A549 (cell line): ENCODE measurements around the gene BCL2L1. TPM values are rescaled to one million over a fixed set of nuclear protein-coding genes. Genes with fewer than 3 reads are reported as not detected.

ENCODE experiments used
- ATAC-seq, 2 experiments: fragments of 200-7000 bp in 1 of 2; fragments of >200 bp in 1 of 2; cut with Nextera tagmentation in 1 of 2; cut with Tn5 transposase in 1 of 2; 3 replicates each; pipeline versions ENCODE4 v1.8.0 to v1.9.1; 2018 to 2020; ENCODE audit warnings: mild to moderate bottlenecking in 1 of 2, moderate library complexity in 1 of 2
- CTCF ChIA-PET: fragments of 300-600 bp; sonication (Branson Sonifier 250); formaldehyde crosslinking; extraction: SDS; loops from one replicate; lab custom pipeline; 2021; ENCODE audit warnings: antibody characterized with exemption, inconsistent platforms; lab: Yijun Ruan, JAX
- POLR2A ChIA-PET: fragments of 350-600 bp; formaldehyde crosslinking; extraction: SDS; loops from one replicate; lab custom pipeline; 2021; ENCODE audit warnings: antibody characterized with exemption, inconsistent platforms; lab: Yijun Ruan, JAX
- DNase-seq, 2 experiments: peaks; one replicate each; pipeline versions ENCODE4 v3.0.0 to v3.0.0-alpha.2; 2011 to 2016; ENCODE audit warnings: low read depth in 1 of 2, low spot score in 1 of 2
- FAIRE-seq: peaks from 2 replicates; lab custom pipeline; 2011; peaks lifted over from hg19 to GRCh38; lab: Jason Lieb, UNC
- H3K27ac ChIP-seq, 2 experiments: fragments of >200 bp; sonication (Bioruptor Twin); formaldehyde crosslinking; 3 replicates each; pipeline ENCODE4 v1.5.1; 2016 to 2017
- H3K4me1 ChIP-seq: fragments of >200 bp; sonication (Bioruptor Twin); formaldehyde crosslinking; 3 replicates; pipeline ENCODE4 v1.6.1; 2016
- H3K4me2 ChIP-seq: fragments of >200 bp; sonication (Bioruptor Twin); formaldehyde crosslinking; 3 replicates; pipeline ENCODE4 v1.6.1; 2016
- H3K4me3 ChIP-seq: fragments of >200 bp; sonication (Bioruptor Twin); formaldehyde crosslinking; 3 replicates; pipeline ENCODE4 v1.5.1; 2016
- H3K9me3 ChIP-seq: fragments of >200 bp; sonication (Bioruptor Twin); formaldehyde crosslinking; 3 replicates; pipeline ENCODE4 v1.6.1; 2016
- CEBPB ChIP-seq, 2 experiments: fragments of >200 bp in 1 of 2; sonication (Bioruptor Twin) in 1 of 2; formaldehyde crosslinking in 1 of 2; IDR thresholded peaks; 2 replicates each; pipeline ENCODE4 v1.6.1; 2012 to 2016
- CHD2 ChIP-seq: fragments of 150-350 bp; IDR thresholded peaks from 2 replicates; pipeline ENCODE4 v1.6.1; 2014; ENCODE audit warnings: low read length; ENCODE audit not compliant: partially characterized antibody
- EP300 ChIP-seq, 2 experiments: fragments of >200 bp; sonication (Bioruptor Twin); formaldehyde crosslinking; IDR thresholded peaks; 2 replicates in 1 of 2; 3 replicates in 1 of 2; pipeline ENCODE4 v1.6.1; 2016 to 2017
- ESRRA ChIP-seq: fragments of 150-350 bp; IDR thresholded peaks from 2 replicates; pipeline ENCODE4 v1.6.1; 2014; ENCODE audit warnings: mild to moderate bottlenecking, low read length, borderline replicate concordance
- FOSB ChIP-seq: fragments of 250-450 bp; sonication (Bioruptor Pico); IDR thresholded peaks from 2 replicates; pipeline ENCODE4 v1.5.0; 2020; ENCODE audit warnings: mild to moderate bottlenecking, moderate library complexity
- FOSL2 ChIP-seq, 2 experiments: fragments of 450-650 bp in 1 of 2; fragments of >200 bp in 1 of 2; sonication (Bioruptor Twin) in 1 of 2; formaldehyde crosslinking; IDR thresholded peaks; 2 replicates each; pipeline versions ENCODE4 v1.5.0 to v1.6.1; 2016 to 2020; ENCODE audit warnings: mild to moderate bottlenecking in 1 of 2, moderate library complexity in 1 of 2
- GATA3 ChIP-seq: IDR thresholded peaks from 2 replicates; pipeline ENCODE4 v1.6.1; 2012; ENCODE audit warnings: borderline replicate concordance
- HOXB13 ChIP-seq: fragments of 250-450 bp; sonication (Bioruptor Pico); IDR thresholded peaks from 2 replicates; pipeline ENCODE4 v1.5.0; 2020; ENCODE audit warnings: low read depth, mild to moderate bottlenecking, moderate library complexity
- HOXB5 ChIP-seq: fragments of 250-450 bp; sonication (Bioruptor Pico); IDR thresholded peaks from 2 replicates; pipeline ENCODE4 v1.5.0; 2020; ENCODE audit warnings: mild to moderate bottlenecking, moderate library complexity
- KDM5A ChIP-seq: fragments of 200-600 bp; sonication (generic); IDR thresholded peaks from 2 replicates; pipeline ENCODE4 v1.6.1; 2016; ENCODE audit warnings: antibody characterized with exemption, mild to moderate bottlenecking
- MAFK ChIP-seq: fragments of 450-650 bp; IDR thresholded peaks from 2 replicates; pipeline ENCODE4 v1.6.1; 2014; ENCODE audit not compliant: partially characterized antibody
- MAZ ChIP-seq: fragments of 150-350 bp; IDR thresholded peaks from 2 replicates; pipeline ENCODE4 v1.6.1; 2014; ENCODE audit warnings: antibody characterized with exemption, low read depth, low read length, borderline replicate concordance
- MYC ChIP-seq: IDR thresholded peaks from 2 replicates; pipeline ENCODE4 v1.6.1; 2012; ENCODE audit warnings: mild to moderate bottlenecking, inconsistent platforms, low read length, improper control_type of control experiment, borderline replicate concordance
- NFE2L2 ChIP-seq: fragments of 150-350 bp; conservative IDR thresholded peaks from 2 replicates; pipeline ENCODE4 v1.6.1; 2014; ENCODE audit warnings: low read length
- NR3C1 ChIP-seq: fragments of >200 bp; sonication (Bioruptor Twin); formaldehyde crosslinking; IDR thresholded peaks from 3 replicates; pipeline ENCODE4 v1.6.1; 2017
- POLR2A ChIP-seq: IDR thresholded peaks from 2 replicates; pipeline ENCODE4 v1.6.1; 2012; ENCODE audit warnings: mild to moderate bottlenecking, low read length
- POLR2AphosphoS2 ChIP-seq: conservative IDR thresholded peaks from 2 replicates; pipeline ENCODE4 v1.6.1; 2012; ENCODE audit warnings: low read length, improper control_type of control experiment, inconsistent platforms
- RARB ChIP-seq: fragments of 250-450 bp; sonication (Bioruptor Pico); IDR thresholded peaks from 2 replicates; pipeline ENCODE4 v1.8.0; 2021; ENCODE audit warnings: mild to moderate bottlenecking, moderate library complexity
- SMC3 ChIP-seq: fragments of >200 bp; sonication (Bioruptor Twin); formaldehyde crosslinking; IDR thresholded peaks from 3 replicates; pipeline ENCODE4 v1.6.1; 2018; ENCODE audit warnings: inconsistent platforms
- TP53 ChIP-seq: fragments of 250-450 bp; sonication (Bioruptor Pico); IDR thresholded peaks from 2 replicates; pipeline ENCODE4 v1.5.0; 2021; ENCODE audit warnings: mild to moderate bottlenecking, moderate library complexity
- USF2 ChIP-seq: fragments of 450-650 bp; IDR thresholded peaks from 2 replicates; pipeline ENCODE4 v1.6.1; 2014; ENCODE audit warnings: antibody characterized with exemption
- ZC3H11A ChIP-seq: fragments of 450-650 bp; IDR thresholded peaks from 2 replicates; pipeline ENCODE4 v1.6.1; 2014; ENCODE audit warnings: antibody characterized with exemption, mild to moderate bottlenecking
- ZNF302 ChIP-seq: fragments of 250-450 bp; sonication (Bioruptor Pico); IDR thresholded peaks from 2 replicates; pipeline ENCODE4 v1.9.0; 2021; ENCODE audit warnings: inconsistent platforms, mild to moderate bottlenecking, moderate library complexity
- ZSCAN20 ChIP-seq: fragments of 250-450 bp; sonication (Bioruptor Pico); IDR thresholded peaks from 2 replicates; pipeline ENCODE4 v1.8.0; 2022; ENCODE audit warnings: mild to moderate bottlenecking, moderate library complexity
- WGBS: methylation state at CpG from one replicate; pipeline ENCODE4 v1.1.6; 2017; ENCODE audit errors: missing lambda C conversion rate; 5-methylcytosine and 5-hydroxymethylcytosine counted together
- polyA plus RNA-seq, 4 experiments: library from polyadenylated mRNA; depleted of rRNA in 3 of 4; stranded (reverse); fragments of >200 nt; fragmentation: RNase III in 1 of 4; extraction: RNeasy Plus Mini Kit Qiagen cat#74134 plus additional on column Dnase treatment in 1 of 4; gene quantifications; 2 replicates in 3 of 4; 3 replicates in 1 of 4; pipeline ENCODE4 v1.2.3, GENCODE V29; 2011 to 2017
- TF ChIP-seq, protein P1 (sequence below): fragments of >200 bp; sonication (Bioruptor Twin); formaldehyde crosslinking; IDR thresholded peaks from 2 replicates; pipeline ENCODE4 v1.6.1; 2016
- TF ChIP-seq, protein P2 (sequence below): IDR thresholded peaks from 2 replicates; pipeline ENCODE4 v1.6.1; 2012

Gene BCL2L1
- polyA plus RNA-seq, 2 of the 4 experiments (the other 2 are of a cell fraction): 154 to 178 TPM

- no peak for FAIRE-seq
- no peak for ATAC-seq
Observed at GRCh38 chr20:31667315-31668285, 55.1 kb downstream of the BCL2L1 start.

DNA sequence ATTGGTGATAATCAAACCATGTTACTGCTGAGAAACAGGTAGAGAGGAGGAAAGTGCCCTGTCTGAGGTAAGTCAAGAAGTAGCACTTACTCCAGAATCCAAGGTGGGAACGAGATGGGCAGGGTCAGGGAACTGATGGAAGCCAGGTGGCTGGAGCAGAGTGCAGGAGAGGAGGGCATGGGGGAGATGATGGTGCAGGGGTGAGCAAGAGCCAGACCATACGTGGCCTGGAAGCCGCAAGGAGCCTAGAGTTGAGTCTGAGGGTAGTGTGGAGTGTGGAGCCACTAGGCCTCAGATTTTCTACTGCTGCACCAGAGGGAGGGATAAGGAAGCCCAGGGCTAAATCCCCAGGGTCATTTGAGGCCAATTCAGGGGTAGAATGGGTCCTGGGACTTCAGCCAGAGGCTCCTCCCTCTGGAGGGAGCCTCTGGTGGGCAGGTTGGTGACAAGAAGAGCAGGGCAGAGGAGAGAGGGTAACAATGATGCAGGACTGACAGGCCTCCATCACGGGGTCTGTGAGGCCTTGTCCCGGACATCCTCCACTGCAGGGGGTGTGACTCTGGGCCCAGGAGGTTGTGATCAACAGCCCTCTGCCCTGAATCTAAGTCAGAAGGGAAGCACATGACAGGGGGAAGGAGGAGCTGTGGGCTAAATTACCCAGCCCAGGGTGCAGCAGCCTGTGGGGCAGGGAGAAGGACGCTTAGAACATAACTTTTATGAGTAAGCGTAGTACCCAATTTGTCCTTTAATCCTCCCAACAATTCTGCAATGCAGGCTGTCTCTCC, 56.2 kb downstream of the BCL2L1 start:
- Histone ChIP-seq H3K4me1 (peaks cover 91% of the 10 kb centered on the region), H3K27ac (peak overlapping the region; percentile 60 to 84), H3K4me2 (peak overlapping the region; percentile 22; the same call in 2 of the 3 replicates), H3K4me3 (no peak overlapping the region), H3K9me3 (no peaks in the 10 kb centered on the region)
- ATAC-seq (peak; percentile 8 to 10; a peak in 4 of 6 replicates), FAIRE-seq (no peak), DNase-seq (no peak)
- ChIA-PET POLR2A (interaction anchor here (1.4 kb wide), 1 partner anchor 56 kb away, joined by 3 read pairs; the partner anchor contains the start of gene BCL2L1), CTCF (interaction anchor here (1.3 to 16.4 kb wide), 8 partner anchors 9 to 106 kb away, joined by 3 to 489 read pairs (median 4); partner anchors contain the start of gene BCL2L1)
- WGBS: 83% methylated on average over 7 of the region's 7 CpGs
- TF ChIP-seq, protein P1, sequence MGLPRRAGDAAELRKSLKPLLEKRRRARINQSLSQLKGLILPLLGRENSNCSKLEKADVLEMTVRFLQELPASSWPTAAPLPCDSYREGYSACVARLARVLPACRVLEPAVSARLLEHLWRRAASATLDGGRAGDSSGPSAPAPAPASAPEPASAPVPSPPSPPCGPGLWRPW: no peak
- TF ChIP-seq HOXB5 (CRISPR knock-in tag) (no peak), MAFK (no peak), RARB (CRISPR knock-in tag) (no peak), TP53 (CRISPR knock-in tag) (no peak), POLR2AphosphoS2 (no peak), KDM5A (no peak), HOXB13 (CRISPR knock-in tag) (no peak), FOSL2 (IDR thresholded peaks at IDR 0.05) (no peak), FOSL2 (CRISPR knock-in tag; IDR thresholded peaks at IDR 0.05) (no peak), NR3C1 (no peak), ZC3H11A (no peak), ZNF302 (CRISPR knock-in tag) (no peak), EP300 (IDR thresholded peaks at IDR 0.05) (no peak), USF2 (no peak), ZSCAN20 (CRISPR knock-in tag) (no peak)
- TF ChIP-seq, protein P2, sequence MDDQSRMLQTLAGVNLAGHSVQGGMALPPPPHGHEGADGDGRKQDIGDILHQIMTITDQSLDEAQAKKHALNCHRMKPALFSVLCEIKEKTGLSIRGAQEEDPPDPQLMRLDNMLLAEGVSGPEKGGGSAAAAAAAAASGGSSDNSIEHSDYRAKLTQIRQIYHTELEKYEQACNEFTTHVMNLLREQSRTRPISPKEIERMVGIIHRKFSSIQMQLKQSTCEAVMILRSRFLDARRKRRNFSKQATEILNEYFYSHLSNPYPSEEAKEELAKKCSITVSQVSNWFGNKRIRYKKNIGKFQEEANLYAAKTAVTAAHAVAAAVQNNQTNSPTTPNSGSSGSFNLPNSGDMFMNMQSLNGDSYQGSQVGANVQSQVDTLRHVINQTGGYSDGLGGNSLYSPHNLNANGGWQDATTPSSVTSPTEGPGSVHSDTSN: no peak

More at GRCh38 chr20:31667315-31668285, 55.1 kb downstream of the BCL2L1 start:
- Histone ChIP-seq H3K4me1 (peaks cover 90% of the 10 kb centered on the region), H3K9me3 (no peaks in the 10 kb centered on the region), H3K4me3 (no peak overlapping the region), H3K4me2 (no peak overlapping the region), H3K27ac (peak overlapping the region; percentile 6 to 84; a peak in 4 of 6 replicates)
- POLR2A ChIA-PET: interaction anchor here (1.4 kb wide), 1 partner anchor 55 kb away, joined by 3 read pairs; the partner anchor contains the start of gene BCL2L1
- WGBS: 90% methylated on average over 15 of the region's 15 CpGs
- TF ChIP-seq MYC (no peak), ESRRA (no peak), USF2 (no peak), CHD2 (no peak), CEBPB (IDR thresholded peaks at IDR 0.05) (no peak), NFE2L2 (no peak), FOSB (CRISPR knock-in tag) (no peak), MAZ (no peak), POLR2AphosphoS2 (no peak; the same call in 1 of the 2 replicates), POLR2A (no peak), FOSL2 (IDR thresholded peaks at IDR 0.05) (no peak), FOSL2 (CRISPR knock-in tag; IDR thresholded peaks at IDR 0.05) (no peak), ZNF302 (CRISPR knock-in tag) (no peak), SMC3 (no peak), GATA3 (no peak)
- TF ChIP-seq, protein P1: no peak
- CTCF ChIA-PET: interaction anchor here (1.3 to 1.8 kb wide), 4 partner anchors 10 to 98 kb away, joined by 3 to 5 read pairs (median 3); partner anchors contain the start of gene BCL2L1
- no peak for DNase-seq
